ENCODE data around the gene ORMDL1.

Gene ORMDL1

GRCh38 chr2:189783451-189783926 is 650 bp downstream of the ORMDL1 start:
- Mint-ChIP-seq H3K36me3 (ENCODE audit: low read depth) (peaks cover 52% of the 10 kb centered on the region), H3K4me1 (peaks cover 29% of the 10 kb centered on the region), H3K27me3 (ENCODE audit: low read depth) (no peaks in the 10 kb centered on the region), H3K27ac (peak overlapping the region; percentile 96 to 99 (median 98)), H3K4me3 (peak overlapping the region; percentile 92 to 97 (median 96)), H3K9me3 (no peaks in the 10 kb centered on the region)
- TF ChIP-seq, protein P1, sequence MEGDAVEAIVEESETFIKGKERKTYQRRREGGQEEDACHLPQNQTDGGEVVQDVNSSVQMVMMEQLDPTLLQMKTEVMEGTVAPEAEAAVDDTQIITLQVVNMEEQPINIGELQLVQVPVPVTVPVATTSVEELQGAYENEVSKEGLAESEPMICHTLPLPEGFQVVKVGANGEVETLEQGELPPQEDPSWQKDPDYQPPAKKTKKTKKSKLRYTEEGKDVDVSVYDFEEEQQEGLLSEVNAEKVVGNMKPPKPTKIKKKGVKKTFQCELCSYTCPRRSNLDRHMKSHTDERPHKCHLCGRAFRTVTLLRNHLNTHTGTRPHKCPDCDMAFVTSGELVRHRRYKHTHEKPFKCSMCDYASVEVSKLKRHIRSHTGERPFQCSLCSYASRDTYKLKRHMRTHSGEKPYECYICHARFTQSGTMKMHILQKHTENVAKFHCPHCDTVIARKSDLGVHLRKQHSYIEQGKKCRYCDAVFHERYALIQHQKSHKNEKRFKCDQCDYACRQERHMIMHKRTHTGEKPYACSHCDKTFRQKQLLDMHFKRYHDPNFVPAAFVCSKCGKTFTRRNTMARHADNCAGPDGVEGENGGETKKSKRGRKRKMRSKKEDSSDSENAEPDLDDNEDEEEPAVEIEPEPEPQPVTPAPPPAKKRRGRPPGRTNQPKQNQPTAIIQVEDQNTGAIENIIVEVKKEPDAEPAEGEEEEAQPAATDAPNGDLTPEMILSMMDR (IDR thresholded peaks at IDR 0.05; ENCODE audit: unreplicated experiment in 3 of 3) = no peak

- TF ChIP-seq, protein P1 (IDR thresholded peaks at IDR 0.05; ENCODE audit: unreplicated experiment in 3 of 3) = no peak
- Mint-ChIP-seq H3K27me3 (ENCODE audit: low read depth) (no peaks in the 10 kb centered on the region), H3K36me3 (ENCODE audit: low read depth) (peaks cover 50% of the 10 kb centered on the region), H3K4me3 (peak overlapping the region; percentile 81 to 97 (median 92)), H3K9me3 (no peaks in the 10 kb centered on the region), H3K27ac (peak overlapping the region; percentile 44 to 98 (median 69)), H3K4me1 (peaks cover 29% of the 10 kb centered on the region)
Measured at GRCh38 chr2:189782221-189782671, 1.9 kb downstream of the ORMDL1 start.

- H3K4me3 Mint-ChIP-seq = no peak overlapping the region
- H3K36me3 Mint-ChIP-seq (ENCODE audit: low read depth) = peaks cover 57% of the 10 kb centered on the region
- no peaks in the 10 kb centered on the region for H3K9me3 Mint-ChIP-seq
- H3K4me1 Mint-ChIP-seq = no peaks in the 10 kb centered on the region
- no peaks in the 10 kb centered on the region for H3K27me3 Mint-ChIP-seq (ENCODE audit: low read depth)
- no peak overlapping the region for H3K27ac Mint-ChIP-seq
- TF ChIP-seq, protein P1 (IDR thresholded peaks at IDR 0.05; ENCODE audit: unreplicated experiment in 3 of 3) = no peak
Measured at GRCh38 chr2:189772212-189772611, 11.9 kb downstream of the ORMDL1 start.

GRCh38 chr2:189770590-189771322 is 13.4 kb downstream of the ORMDL1 start:
- Mint-ChIP-seq H3K4me1 (no peaks in the 10 kb centered on the region), H3K36me3 (ENCODE audit: low read depth) (peaks cover 60% of the 10 kb centered on the region), H3K4me3 (no peak overlapping the region), H3K27ac (no peak overlapping the region), H3K9me3 (no peaks in the 10 kb centered on the region), H3K27me3 (ENCODE audit: low read depth) (no peaks in the 10 kb centered on the region)
- TF ChIP-seq, protein P1 (IDR thresholded peaks at IDR 0.05; ENCODE audit: unreplicated experiment in 3 of 3) = no peak

DNA sequence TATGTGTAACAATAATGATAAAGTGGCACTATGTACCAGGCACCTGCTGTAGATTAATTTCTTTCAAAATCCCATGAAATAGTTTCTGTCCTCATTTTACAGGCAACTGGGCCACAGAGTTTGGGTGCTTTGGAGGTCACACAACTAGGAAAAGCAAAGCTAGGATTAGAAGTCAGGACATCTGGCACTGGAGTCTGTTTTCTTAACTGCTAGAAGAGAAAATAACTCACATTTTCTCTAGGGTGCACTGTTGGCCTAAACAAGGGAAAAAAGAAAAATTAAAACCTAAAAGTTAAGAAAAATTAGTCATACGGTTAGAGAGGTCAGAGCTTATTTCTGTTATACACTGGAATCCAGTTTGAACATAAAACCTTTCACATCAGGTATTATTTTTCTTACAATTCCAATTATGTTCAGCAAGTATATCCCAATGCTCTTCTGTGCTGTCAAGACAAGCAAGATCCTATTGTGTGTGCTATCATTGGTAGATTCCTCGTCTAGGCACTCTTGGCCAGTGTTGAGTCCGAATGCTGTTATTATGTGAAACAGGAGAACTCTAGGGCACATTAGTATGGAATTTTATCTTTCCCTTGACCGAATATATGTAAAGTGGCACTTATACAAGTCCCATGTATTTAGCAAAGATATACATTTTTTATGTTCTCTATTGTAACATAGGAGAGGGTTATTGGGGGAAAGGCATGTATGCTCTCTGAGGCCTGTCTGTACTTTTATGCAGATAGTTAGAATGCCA is 20.1 kb downstream of the ORMDL1 start:
- H3K4me3 Mint-ChIP-seq = peak overlapping the region; percentile 48 to 93 (median 78)
- H3K27ac Mint-ChIP-seq = peak overlapping the region; percentile 79 to 98 (median 98)
- TF ChIP-seq, protein P1 (IDR thresholded peaks at IDR 0.05; ENCODE audit: unreplicated experiment in 3 of 3) = no peak
- peaks cover 20% of the 10 kb centered on the region for H3K36me3 Mint-ChIP-seq (ENCODE audit: low read depth)
- H3K27me3 Mint-ChIP-seq (ENCODE audit: low read depth) = no peaks in the 10 kb centered on the region
- H3K4me1 Mint-ChIP-seq = peaks cover 18% of the 10 kb centered on the region
- no peaks in the 10 kb centered on the region for H3K9me3 Mint-ChIP-seq

Data from nephron (organoid).